ENCODE measurements around the gene PREP.

- TF ChIP-seq CTCF (IDR thresholded peaks at IDR 0.05), result no peak
- no peak for TF ChIP-seq POLR2A (IDR thresholded peaks at IDR 0.05)
These were observed 72.0 kb downstream of the PREP start for GRCh38 chr6:105330913-105331312.

Measured in ovary (tissue), 3 donors.